WERI-Rb-1 (cell line): ENCODE data around the gene ADAMTSL3.
"Not testable (repeated sequence)": the region's sequence is repeated elsewhere in the genome, so short reads cannot be mapped to it uniquely, and the experiment has no call there.

ENCODE experiments used
- DNase-seq: peaks from one replicate; pipeline ENCODE4 v3.0.0-alpha.2; 2020
- H3K27ac ChIP-seq: fragments of 250-450 bp; sonication (Bioruptor Pico); 2 replicates; pipeline ENCODE4 v1.5.1; 2020; ENCODE audit warnings: mild to moderate bottlenecking, moderate library complexity
- H3K27me3 ChIP-seq: fragments of 250-450 bp; sonication (Bioruptor Pico); 2 replicates; pipeline ENCODE4 v1.5.1; 2021; ENCODE audit warnings: mild to moderate bottlenecking, low read depth, moderate library complexity; ENCODE audit not compliant: insufficient read depth, severe bottlenecking
- H3K36me3 ChIP-seq: fragments of 250-450 bp; sonication (Bioruptor Pico); 2 replicates; pipeline ENCODE4 v1.5.1; 2020; ENCODE audit warnings: mild to moderate bottlenecking, moderate library complexity
- H3K4me3 ChIP-seq: 2 replicates; pipeline ENCODE4 v1.5.1; 2011; ENCODE audit warnings: low read depth, mild to moderate bottlenecking, control low read depth, low read length
- H3K9me3 ChIP-seq: fragments of 250-450 bp; sonication (Bioruptor Pico); 2 replicates; pipeline ENCODE4 v1.5.1; 2021; ENCODE audit warnings: mild to moderate bottlenecking, moderate library complexity; ENCODE audit not compliant: severe bottlenecking
- CTCF ChIP-seq: IDR thresholded peaks from 2 replicates; pipeline ENCODE4 v1.5.1; 2011; ENCODE audit warnings: low read depth, mild to moderate bottlenecking, control low read depth, inconsistent platforms, low read length

The ADAMTSL3 gene

GRCh38 chr15:84079885-84080777 lies 426.2 kb downstream of the ADAMTSL3 start:
- H3K27me3 ChIP-seq, result no peaks in the 10 kb centered on the region
- H3K36me3 ChIP-seq, result no peaks in the 10 kb centered on the region
- peak overlapping the region; percentile 60 for H3K4me3 ChIP-seq
- peak; percentile 71 for DNase-seq
- no peaks in the 10 kb centered on the region for H3K9me3 ChIP-seq
- no peak for TF ChIP-seq CTCF
- no peak overlapping the region for H3K27ac ChIP-seq

GRCh38 chr15:84080778-84081084 lies 426.8 kb downstream of the ADAMTSL3 start:
- peak overlapping the region; percentile 60 for H3K4me3 ChIP-seq
- not testable (repeated sequence) for H3K27me3 ChIP-seq, H3K9me3 ChIP-seq, H3K27ac ChIP-seq, H3K36me3 ChIP-seq
- DNase-seq, result peak; percentile 16

- H3K36me3 ChIP-seq, result no peaks in the 10 kb centered on the region
- no peak for TF ChIP-seq CTCF
- no peaks in the 10 kb centered on the region for H3K9me3 ChIP-seq
- H3K4me3 ChIP-seq, result no peak overlapping the region
- DNase-seq, result no peak
- H3K27me3 ChIP-seq, result no peaks in the 10 kb centered on the region
- H3K27ac ChIP-seq, result no peak overlapping the region
Observed at GRCh38 chr15:84081391-84082168, 427.7 kb downstream of the ADAMTSL3 start.

- Histone ChIP-seq H3K9me3 (no peaks in the 10 kb centered on the region), H3K27ac (no peak overlapping the region), H3K36me3 (no peaks in the 10 kb centered on the region), H3K4me3 (no peak overlapping the region), H3K27me3 (no peaks in the 10 kb centered on the region)
- no peak for DNase-seq
- TF ChIP-seq CTCF, result no peak
Observed at GRCh38 chr15:84082739-84083138, 428.8 kb downstream of the ADAMTSL3 start.

- DNase-seq, H3K27me3 ChIP-seq, H3K9me3 ChIP-seq, H3K4me3 ChIP-seq, H3K27ac ChIP-seq, H3K36me3 ChIP-seq: not testable (repeated sequence)
Observed at GRCh38 chr15:84086071-84086470, 432.1 kb downstream of the ADAMTSL3 start.
